ENCODE measurements around the gene ERAL1. TPM values are rescaled to one million over a fixed set of nuclear protein-coding genes. Genes with fewer than 3 reads are reported as not detected.

The ERAL1 gene
- total RNA-seq, 1 donor from 2014 or later, result 31.8 TPM

DNA sequence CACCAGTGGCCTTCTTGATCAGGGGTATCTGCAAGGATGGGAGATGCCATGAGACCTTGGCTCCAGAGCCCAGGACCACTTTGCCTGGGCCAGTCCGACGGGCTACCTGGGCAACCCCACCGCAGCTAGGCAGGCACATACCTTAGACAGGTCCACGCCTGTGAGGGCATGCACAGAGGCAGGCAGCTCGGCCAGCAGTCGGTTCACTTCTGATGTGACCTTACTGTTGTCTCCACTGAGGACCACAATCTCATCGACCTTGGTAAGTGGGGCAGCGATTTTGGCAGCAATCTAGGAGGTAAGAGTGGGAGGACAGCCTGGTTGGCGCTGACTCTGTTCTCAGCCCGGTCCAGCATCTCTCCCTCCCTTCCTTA lies 25.7 kb downstream of the ERAL1 start:
- TF ChIP-seq, protein P1, sequence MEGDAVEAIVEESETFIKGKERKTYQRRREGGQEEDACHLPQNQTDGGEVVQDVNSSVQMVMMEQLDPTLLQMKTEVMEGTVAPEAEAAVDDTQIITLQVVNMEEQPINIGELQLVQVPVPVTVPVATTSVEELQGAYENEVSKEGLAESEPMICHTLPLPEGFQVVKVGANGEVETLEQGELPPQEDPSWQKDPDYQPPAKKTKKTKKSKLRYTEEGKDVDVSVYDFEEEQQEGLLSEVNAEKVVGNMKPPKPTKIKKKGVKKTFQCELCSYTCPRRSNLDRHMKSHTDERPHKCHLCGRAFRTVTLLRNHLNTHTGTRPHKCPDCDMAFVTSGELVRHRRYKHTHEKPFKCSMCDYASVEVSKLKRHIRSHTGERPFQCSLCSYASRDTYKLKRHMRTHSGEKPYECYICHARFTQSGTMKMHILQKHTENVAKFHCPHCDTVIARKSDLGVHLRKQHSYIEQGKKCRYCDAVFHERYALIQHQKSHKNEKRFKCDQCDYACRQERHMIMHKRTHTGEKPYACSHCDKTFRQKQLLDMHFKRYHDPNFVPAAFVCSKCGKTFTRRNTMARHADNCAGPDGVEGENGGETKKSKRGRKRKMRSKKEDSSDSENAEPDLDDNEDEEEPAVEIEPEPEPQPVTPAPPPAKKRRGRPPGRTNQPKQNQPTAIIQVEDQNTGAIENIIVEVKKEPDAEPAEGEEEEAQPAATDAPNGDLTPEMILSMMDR (IDR thresholded peaks at IDR 0.05), result no peak
- Mint-ChIP-seq H3K27ac (ENCODE audit: unreplicated experiment) (no peak overlapping the region), H3K27me3 (ENCODE audit: low read depth) (no peaks in the 10 kb centered on the region), H3K9me3 (ENCODE audit: low read depth) (no peaks in the 10 kb centered on the region), H3K4me1 (ENCODE audit: low read depth) (no peaks in the 10 kb centered on the region), H3K4me3 (ENCODE audit: unreplicated experiment) (no peak overlapping the region), H3K36me3 (ENCODE audit: low read depth) (peaks cover 30% of the 10 kb centered on the region)
- DNase-seq (ENCODE audit: low spot score), result no peak

DNA sequence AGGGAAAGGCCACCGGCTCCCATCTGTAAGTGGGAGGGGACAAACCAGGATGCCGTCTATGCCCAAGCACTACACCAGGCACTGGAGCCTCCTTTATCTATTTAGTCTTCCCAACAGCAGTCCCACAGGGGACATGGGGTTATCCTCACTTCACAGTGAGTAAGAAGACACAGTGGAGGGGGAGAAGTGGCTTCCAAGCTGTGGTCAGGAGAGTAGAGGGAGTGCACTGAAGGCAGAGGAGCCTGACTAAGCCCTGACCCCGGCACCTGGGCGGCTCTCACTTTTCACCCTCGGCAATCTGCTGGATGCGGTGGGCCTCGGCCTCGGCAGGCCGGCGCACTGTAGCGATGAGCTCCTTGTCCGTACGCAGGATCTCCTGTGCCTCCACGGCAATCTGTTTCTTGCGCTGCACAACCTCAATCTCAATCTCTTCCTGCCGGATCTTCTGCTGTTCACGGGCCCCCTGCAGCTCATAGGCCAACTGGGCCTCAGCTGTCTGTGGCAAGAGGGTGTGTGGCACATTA lies 26.8 kb downstream of the ERAL1 start:
- H3K27ac Mint-ChIP-seq (ENCODE audit: unreplicated experiment), result no peak overlapping the region

GRCh38 chr17:28882154-28882895 lies 27.5 kb downstream of the ERAL1 start:
- Mint-ChIP-seq H3K9me3 (ENCODE audit: low read depth) (no peaks in the 10 kb centered on the region), H3K27me3 (ENCODE audit: low read depth) (no peaks in the 10 kb centered on the region), H3K4me3 (ENCODE audit: unreplicated experiment) (no peak overlapping the region), H3K36me3 (ENCODE audit: low read depth) (peaks cover 30% of the 10 kb centered on the region), H3K27ac (ENCODE audit: unreplicated experiment) (no peak overlapping the region), H3K4me1 (ENCODE audit: low read depth) (no peaks in the 10 kb centered on the region)
- TF ChIP-seq, protein P1 (IDR thresholded peaks at IDR 0.05), result no peak
- DNase-seq (ENCODE audit: low spot score), result no peak

More for the DNA sequence above, 26.8 kb downstream of the ERAL1 start:
- Mint-ChIP-seq H3K9me3 (ENCODE audit: low read depth) (no peaks in the 10 kb centered on the region), H3K4me1 (ENCODE audit: low read depth) (no peaks in the 10 kb centered on the region), H3K27me3 (ENCODE audit: low read depth) (no peaks in the 10 kb centered on the region), H3K36me3 (ENCODE audit: low read depth) (peaks cover 30% of the 10 kb centered on the region), H3K4me3 (ENCODE audit: unreplicated experiment) (no peak overlapping the region)
- TF ChIP-seq, protein P1 (IDR thresholded peaks at IDR 0.05), result no peak
- no peak for DNase-seq (ENCODE audit: low spot score)

DNA sequence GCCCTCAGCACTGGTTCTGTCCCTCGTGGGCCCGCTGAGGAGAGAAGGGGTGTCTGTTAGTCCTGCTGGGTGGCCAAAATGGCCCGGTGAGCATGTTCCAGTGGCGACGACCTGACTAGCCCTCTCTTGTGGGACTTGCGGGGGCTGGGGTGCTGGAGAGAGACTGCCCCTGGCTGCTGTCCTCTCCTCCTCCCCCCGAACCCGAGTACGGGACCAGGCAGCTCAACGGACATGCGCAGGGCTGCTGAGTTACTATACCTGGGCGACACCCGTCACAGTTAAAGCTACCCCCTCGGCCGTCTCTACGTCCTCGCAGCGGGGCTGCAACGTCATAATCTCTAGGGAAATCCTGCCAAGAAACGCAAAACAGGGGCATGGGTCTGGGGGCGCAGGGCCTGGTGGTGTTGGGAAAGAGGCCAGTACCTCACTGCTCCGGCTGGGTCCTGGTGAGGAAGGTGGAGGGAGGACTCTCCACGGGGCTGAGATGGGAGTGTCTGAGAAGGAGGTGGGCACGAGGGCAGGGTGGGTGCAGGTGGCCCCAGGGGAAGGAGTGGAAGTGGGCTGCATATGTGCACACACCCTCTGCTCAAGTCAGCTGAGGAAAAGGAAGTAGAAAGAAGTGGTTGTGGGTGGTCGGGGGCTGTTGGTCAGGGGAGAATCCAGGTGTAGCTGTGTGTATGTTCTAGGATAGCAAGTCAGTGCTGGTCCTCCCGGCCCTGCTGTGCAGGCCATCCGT lies 29.3 kb downstream of the ERAL1 start:
- H3K4me1 Mint-ChIP-seq (ENCODE audit: low read depth), result no peaks in the 10 kb centered on the region
- H3K9me3 Mint-ChIP-seq (ENCODE audit: low read depth), result no peaks in the 10 kb centered on the region
- TF ChIP-seq, protein P1 (IDR thresholded peaks at IDR 0.05), result no peak
- H3K27ac Mint-ChIP-seq (ENCODE audit: unreplicated experiment), result no peak overlapping the region
- H3K36me3 Mint-ChIP-seq (ENCODE audit: low read depth), result peaks cover 24% of the 10 kb centered on the region
- no peaks in the 10 kb centered on the region for H3K27me3 Mint-ChIP-seq (ENCODE audit: low read depth)
- no peak for DNase-seq (ENCODE audit: low spot score)
- H3K4me3 Mint-ChIP-seq (ENCODE audit: unreplicated experiment), result no peak overlapping the region

DNA sequence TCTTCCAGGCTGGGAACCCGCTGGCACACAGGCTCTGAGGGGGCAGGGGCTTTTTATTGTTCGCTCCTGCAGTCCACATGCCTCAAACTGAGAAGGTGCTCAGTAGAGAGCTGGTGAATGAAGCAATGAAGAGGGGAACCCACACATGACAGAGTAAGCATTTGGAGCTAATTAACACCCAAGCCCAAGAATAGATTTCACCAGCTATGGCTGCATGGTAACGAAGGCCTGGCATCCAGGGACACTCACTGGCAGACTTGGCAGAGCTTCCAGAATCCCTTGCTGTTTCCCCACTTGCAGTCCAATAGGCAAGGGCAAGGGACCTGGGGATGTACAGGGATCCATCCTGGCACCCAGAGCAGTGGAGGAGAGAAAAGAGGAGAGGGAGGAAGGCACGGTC lies 30.5 kb downstream of the ERAL1 start:
- no peak overlapping the region for H3K4me3 Mint-ChIP-seq (ENCODE audit: unreplicated experiment)

More for the DNA sequence above, 30.5 kb downstream of the ERAL1 start:
- no peak for DNase-seq (ENCODE audit: low spot score)
- Mint-ChIP-seq H3K9me3 (ENCODE audit: low read depth) (no peaks in the 10 kb centered on the region), H3K36me3 (ENCODE audit: low read depth) (peaks cover 17% of the 10 kb centered on the region), H3K27ac (ENCODE audit: unreplicated experiment) (no peak overlapping the region), H3K27me3 (ENCODE audit: low read depth) (no peaks in the 10 kb centered on the region), H3K4me1 (ENCODE audit: low read depth) (peaks cover 6% of the 10 kb centered on the region)
- TF ChIP-seq, protein P1 (IDR thresholded peaks at IDR 0.05), result no peak

Data from chondrocyte (in vitro differentiated cells).